Ectodermal cell (in vitro differentiated cells): ENCODE data around the gene SPOCD1.

Experiments used
- H3K27ac ChIP-seq: 2 replicates; pipeline ENCODE4 v1.7.0; 2013; ENCODE audit warnings: mild to moderate bottlenecking, low read depth, low read length; ENCODE audit not compliant: insufficient read depth, poor library complexity, severe bottlenecking
- H3K27me3 ChIP-seq: 2 replicates; pipeline ENCODE4 v1.7.0; 2013; ENCODE audit warnings: mild to moderate bottlenecking, low read length; ENCODE audit not compliant: insufficient read depth, control insufficient read depth, poor library complexity, severe bottlenecking
- H3K36me3 ChIP-seq: one replicate; pipeline ENCODE4 v1.7.0; 2013; ENCODE audit warnings: low read length; ENCODE audit not compliant: control insufficient read depth, insufficient read depth
- H3K4me1 ChIP-seq: one replicate; pipeline ENCODE4 v1.7.0; 2013; ENCODE audit warnings: low read length; ENCODE audit not compliant: control insufficient read depth, insufficient read depth
- H3K4me3 ChIP-seq: 2 replicates; pipeline ENCODE4 v1.7.0; 2013; ENCODE audit warnings: low read depth, low read length, control low read depth; ENCODE audit not compliant: insufficient read depth
- H3K9me3 ChIP-seq: 2 replicates; pipeline ENCODE4 v1.7.0; 2013; ENCODE audit warnings: mild to moderate bottlenecking, low read length, moderate library complexity; ENCODE audit not compliant: control insufficient read depth
- WGBS, 2 experiments: methylation state at CpG; one replicate each; pipeline ENCODE4 v1.1.7; 2013; ENCODE audit warnings: missing lambda C conversion rate in 2 of 2; 5-methylcytosine and 5-hydroxymethylcytosine counted together

SPOCD1 gene

DNA sequence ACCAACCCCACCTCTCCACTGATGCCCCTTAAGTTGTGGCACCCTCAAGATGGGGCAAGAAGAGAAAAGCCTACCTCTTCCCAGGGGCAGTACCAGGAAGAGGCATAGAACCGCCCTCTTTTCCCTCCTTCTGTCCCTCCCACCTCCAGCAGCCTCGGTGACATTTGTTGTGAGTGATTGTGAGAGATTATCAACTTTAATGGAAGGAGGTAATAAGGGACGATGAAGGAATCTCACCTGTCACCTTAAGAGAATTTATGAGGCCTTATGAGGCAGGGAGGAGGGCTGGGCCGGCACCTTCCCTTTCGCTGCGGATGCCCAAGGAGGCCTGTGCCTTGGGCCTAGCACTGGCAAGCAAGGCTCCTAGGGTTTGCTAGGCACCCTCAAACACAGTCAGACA lies 50.3 kb downstream of the SPOCD1 start:
- WGBS, 2 experiments = 73 to 83% methylated on average over 5 of the region's 6 CpGs
- no peak overlapping the region for H3K27ac ChIP-seq
- H3K27me3 ChIP-seq = peaks cover 44% of the 10 kb centered on the region

DNA sequence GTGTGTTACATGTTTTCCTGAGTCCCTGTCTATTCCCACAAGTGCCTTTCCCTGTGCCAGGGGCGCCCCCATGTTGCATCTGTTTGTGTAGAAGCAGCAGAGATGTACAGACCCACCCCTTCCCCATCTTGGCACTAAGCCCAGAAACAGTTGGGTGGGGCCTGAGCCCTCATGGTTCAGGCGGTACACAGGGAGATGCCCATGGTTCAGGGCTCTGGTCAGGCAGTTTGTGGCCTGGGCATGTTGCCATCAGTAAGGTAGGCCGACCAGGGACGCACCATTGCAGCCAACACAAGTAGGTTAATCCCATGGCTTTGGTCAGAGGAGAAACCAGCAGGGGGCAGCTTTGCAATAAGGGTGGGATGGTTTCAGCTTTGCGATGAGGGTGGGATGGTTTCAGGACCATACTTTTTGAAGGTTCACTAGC lies 50.8 kb downstream of the SPOCD1 start:
- Histone ChIP-seq H3K27me3 (peaks cover 41% of the 10 kb centered on the region), H3K4me1 (peaks cover 46% of the 10 kb centered on the region), H3K27ac (no peak overlapping the region), H3K9me3 (no peaks in the 10 kb centered on the region), H3K36me3 (no peaks in the 10 kb centered on the region), H3K4me3 (no peak overlapping the region)
- WGBS, 2 experiments = 54 to 55% methylated on average over 5 of the region's 5 CpGs

More for the DNA sequence above, 50.3 kb downstream of the SPOCD1 start:
- H3K36me3 ChIP-seq = no peaks in the 10 kb centered on the region
- H3K4me1 ChIP-seq = peaks cover 48% of the 10 kb centered on the region
- H3K9me3 ChIP-seq = no peaks in the 10 kb centered on the region
- no peak overlapping the region for H3K4me3 ChIP-seq

DNA sequence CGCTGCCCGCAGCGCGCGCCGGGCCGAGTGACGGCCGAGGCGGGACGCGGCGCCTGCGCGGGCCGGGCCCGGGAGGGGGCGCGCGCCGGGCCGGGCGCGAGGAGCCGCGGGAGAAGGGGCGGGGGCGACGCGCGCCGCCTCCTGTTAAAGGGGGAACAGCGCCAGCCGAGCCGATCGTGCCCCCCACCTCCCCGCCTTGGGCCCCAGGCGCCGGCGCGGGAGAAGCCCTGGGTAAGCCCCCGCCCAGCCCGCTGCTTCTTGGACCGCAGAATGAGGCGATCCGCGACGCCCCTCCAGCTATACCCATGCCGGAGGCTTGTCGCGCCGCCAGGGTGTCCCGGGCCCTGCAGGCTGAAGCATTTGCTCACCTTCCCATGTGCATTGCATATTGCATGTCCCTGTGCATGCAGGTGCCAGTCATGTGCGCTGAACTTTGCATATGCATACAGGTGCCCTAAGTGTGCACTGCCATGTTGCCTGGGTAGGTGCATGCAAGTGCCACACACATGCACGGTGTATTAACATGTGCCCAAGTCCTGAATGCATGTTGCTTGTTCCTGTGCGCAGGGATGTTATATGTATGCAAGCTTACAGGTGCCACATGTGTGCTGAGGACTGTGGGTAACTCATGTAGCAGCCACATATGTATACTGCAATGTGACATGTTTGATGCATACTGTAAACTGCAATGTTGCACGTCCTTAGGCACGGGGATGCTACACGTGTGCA lies 51.3 kb downstream of the SPOCD1 start, which contains the start of gene ADGRB2:
Gene ADGRB2, minus strand, starts transcription at position 29 of the 729 bp plus-strand sequence. CDS start 7,119 bp downstream, outside the sequence.
- Histone ChIP-seq H3K27ac (no peak within 1 kb of the TSS), H3K27me3 (peaks cover 41% of the 10 kb centered on the region), H3K9me3 (no peaks in the 10 kb centered on the region), H3K4me3 (peak within 1 kb of the TSS; percentile 55), H3K36me3 (no peaks in the 10 kb centered on the region), H3K4me1 (peaks cover 46% of the 10 kb centered on the region)
- 7% methylated on average over 59 of the region's 59 CpGs for WGBS, 2 experiments

DNA sequence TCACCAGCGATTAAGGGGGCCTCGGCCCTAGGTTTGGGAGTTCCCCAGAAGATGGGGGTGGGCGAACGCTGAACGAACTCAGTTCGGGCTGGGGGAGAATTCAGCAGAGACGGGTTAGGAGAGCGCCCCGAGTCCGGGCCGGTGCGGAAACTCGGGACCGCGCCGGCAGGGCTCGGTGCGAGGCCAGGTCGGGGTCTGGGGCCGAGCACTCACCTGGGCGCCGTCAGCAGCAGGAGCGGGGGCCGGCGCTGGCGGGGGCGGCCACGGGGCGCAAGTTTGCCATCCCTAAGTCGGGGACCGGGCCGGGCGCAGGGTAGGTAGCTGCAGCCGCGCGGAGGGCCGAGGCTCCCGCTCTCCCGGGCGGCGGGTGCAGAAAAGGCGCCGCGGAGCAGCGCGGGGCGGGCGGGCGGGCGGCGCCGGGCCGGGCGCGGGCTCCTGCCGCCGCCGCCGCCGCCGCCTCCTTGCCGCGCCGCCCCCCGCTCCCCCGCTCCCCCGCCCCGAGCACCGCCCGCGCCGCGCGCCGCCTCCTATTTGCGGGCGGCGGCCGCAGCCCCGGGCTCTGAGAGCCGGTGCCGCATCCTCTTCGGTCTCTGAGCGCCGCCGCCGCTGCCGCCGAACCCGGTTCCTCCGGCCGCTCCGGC lies 52.0 kb downstream of the SPOCD1 start:
- peaks cover 53% of the 10 kb centered on the region for H3K4me1 ChIP-seq
- H3K4me3 ChIP-seq = peak overlapping the region; percentile 55
- H3K27ac ChIP-seq = no peak overlapping the region
- no peaks in the 10 kb centered on the region for H3K9me3 ChIP-seq
- H3K27me3 ChIP-seq = peaks cover 41% of the 10 kb centered on the region
- no peaks in the 10 kb centered on the region for H3K36me3 ChIP-seq
- 0% methylated on average over 93 of the region's 93 CpGs for WGBS, 2 experiments

DNA sequence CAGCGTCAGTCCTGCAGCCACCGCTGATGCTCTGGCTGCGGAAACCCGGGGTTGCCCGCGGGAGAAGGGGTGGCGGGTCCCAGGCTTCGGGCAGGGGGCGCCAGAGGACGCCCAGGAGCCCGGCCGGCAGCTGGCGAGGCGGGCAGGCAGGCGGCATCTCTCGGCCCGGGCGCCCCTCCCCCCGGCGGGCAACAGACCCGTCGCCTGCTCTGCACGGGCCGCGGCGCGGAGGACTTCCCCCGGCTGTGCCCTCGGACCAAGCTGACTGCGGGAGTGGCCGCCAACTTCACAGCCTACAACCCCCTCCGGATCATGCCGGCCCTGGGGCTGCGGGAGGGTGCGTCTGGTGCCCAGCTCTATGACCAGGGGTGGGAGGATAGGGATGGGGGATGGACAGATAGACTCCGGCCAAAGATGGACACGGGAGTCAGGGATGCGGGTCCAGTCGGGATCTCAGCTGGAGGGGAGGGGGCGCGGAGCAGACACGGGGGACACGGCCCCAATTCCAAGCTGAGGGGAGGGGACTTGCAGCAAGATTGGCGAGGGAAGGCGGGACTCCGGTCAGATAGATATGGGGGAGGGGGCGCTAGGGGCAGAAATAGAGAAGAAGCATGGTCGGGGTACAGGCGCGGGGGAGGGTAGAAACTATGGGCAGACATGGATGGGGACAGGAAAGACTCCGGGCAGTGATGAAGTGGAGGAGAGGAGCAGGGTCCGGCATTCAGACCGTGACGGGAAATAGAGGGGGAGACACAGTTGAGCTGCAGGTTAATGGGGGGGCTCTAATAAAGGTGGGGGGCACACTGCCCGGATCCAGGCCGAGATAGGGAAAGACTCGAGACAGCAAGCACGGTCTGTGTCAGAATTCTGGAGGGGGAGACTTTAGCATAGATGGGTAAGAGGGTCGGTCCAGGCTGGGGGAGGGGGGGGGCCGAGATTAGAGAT lies 52.8 kb downstream of the SPOCD1 start:
- Histone ChIP-seq H3K4me1 (peaks cover 58% of the 10 kb centered on the region), H3K9me3 (no peaks in the 10 kb centered on the region), H3K4me3 (peak overlapping the region; percentile 55), H3K27ac (no peak overlapping the region), H3K27me3 (peaks cover 36% of the 10 kb centered on the region), H3K36me3 (no peaks in the 10 kb centered on the region)
- 0 to 1% methylated on average over 60 of the region's 60 CpGs for WGBS, 2 experiments

DNA sequence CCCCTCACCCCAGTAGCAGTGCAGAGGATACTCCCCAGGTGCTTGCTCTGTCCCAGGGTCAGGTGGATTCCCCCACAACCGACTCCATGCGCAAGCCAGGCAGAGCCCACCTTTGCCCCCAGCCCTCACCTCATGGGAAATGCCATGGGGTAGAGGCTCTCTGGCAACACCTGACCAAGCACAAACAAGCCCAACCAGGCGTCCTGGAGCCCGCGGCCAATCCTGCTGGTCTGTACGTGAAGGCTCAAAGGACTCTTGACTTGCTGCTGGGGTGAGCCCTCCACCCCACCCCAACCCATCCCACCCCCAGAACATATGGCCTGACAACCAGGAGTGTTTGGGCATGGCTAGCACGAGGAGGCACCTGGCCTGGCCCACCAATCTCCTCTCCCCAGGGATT lies 53.5 kb downstream of the SPOCD1 start:
- H3K36me3 ChIP-seq = no peaks in the 10 kb centered on the region
- peaks cover 36% of the 10 kb centered on the region for H3K27me3 ChIP-seq
- no peaks in the 10 kb centered on the region for H3K9me3 ChIP-seq
- peak overlapping the region; percentile 55 for H3K4me3 ChIP-seq
- WGBS, 2 experiments = 33 to 34% methylated on average over 7 of the region's 7 CpGs
- no peak overlapping the region for H3K27ac ChIP-seq
- H3K4me1 ChIP-seq = peaks cover 56% of the 10 kb centered on the region

DNA sequence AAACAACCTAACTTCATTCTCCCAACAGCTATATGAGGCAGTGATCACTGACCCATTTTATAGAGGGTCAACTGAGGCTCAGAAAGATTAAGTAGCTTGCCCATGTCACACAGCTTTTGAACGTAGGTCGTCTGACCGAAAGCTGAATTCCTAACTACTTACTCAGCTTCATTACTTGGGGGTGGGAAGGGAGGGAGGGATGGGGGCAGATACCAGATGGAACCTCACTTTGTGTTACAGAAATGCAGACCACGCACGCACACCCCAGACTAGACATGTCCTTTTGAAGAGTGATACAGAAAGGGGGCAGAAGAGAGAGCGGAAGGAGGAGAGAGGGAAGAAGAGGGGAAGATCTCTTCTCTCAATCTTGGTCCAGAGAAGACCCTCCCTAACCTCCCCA lies 53.9 kb downstream of the SPOCD1 start:
- H3K4me3 ChIP-seq = no peak overlapping the region
- peaks cover 53% of the 10 kb centered on the region for H3K4me1 ChIP-seq
- H3K9me3 ChIP-seq = no peaks in the 10 kb centered on the region
- peaks cover 36% of the 10 kb centered on the region for H3K27me3 ChIP-seq
- no peak overlapping the region for H3K27ac ChIP-seq
- no peaks in the 10 kb centered on the region for H3K36me3 ChIP-seq
- 68 to 70% methylated on average over 5 to 6 of the region's 6 CpGs for WGBS, 2 experiments

DNA sequence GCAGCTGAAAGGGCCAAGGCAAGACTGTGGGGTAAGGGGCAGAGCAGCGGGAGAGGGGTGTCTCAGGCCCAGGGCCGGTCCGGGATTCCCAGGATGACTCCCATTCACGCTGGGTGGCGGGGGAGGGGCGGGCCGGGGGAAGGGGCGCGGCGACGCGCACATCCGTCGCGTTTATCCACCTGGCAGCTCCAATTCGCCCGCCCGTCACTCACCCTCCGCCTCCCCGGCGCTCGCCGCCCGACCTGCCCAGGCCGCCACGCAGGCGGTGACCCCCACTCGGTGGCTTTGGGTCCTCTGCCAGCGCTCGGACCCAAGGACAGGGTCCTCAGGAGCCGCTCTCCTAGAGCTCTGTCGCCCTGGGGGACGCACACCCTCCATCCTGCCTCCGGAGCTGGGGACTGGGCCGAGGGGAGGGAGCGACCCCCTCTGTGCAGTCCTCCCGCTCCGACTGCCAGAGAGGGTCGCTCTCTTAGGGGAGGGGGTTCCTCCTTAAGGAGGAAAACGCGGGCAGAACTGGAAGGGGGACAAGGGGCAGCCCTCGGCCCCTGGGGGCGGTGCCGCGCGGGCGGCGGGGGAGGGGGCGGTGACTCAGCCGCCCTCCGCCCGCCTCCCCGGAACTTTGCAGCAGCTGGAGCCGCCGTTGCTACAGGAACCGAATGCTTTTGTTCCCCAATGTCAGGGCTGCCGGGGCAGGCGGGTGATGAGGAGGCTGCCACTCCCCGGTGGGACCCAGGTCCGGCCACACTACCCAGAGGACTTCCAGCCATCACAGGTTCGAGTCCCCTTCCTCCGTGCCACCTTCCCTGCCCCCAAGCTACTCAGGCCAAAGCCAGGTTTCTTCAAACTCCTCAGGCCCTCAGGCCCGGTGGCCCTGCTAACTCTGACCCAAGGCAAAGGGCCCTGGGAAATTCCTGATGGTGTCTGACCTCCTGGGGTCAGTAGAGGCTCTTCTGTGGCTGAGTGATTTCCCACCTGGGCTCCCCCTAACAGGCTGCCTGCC lies 55.1 kb downstream of the SPOCD1 start:
- Histone ChIP-seq H3K4me3 (peak overlapping the region; percentile 62), H3K27me3 (peaks cover 36% of the 10 kb centered on the region), H3K27ac (peak overlapping the region; percentile 40), H3K4me1 (peaks cover 44% of the 10 kb centered on the region), H3K9me3 (no peaks in the 10 kb centered on the region), H3K36me3 (no peaks in the 10 kb centered on the region)
- WGBS, 2 experiments = 0 to 1% methylated on average over 63 of the region's 63 CpGs

DNA sequence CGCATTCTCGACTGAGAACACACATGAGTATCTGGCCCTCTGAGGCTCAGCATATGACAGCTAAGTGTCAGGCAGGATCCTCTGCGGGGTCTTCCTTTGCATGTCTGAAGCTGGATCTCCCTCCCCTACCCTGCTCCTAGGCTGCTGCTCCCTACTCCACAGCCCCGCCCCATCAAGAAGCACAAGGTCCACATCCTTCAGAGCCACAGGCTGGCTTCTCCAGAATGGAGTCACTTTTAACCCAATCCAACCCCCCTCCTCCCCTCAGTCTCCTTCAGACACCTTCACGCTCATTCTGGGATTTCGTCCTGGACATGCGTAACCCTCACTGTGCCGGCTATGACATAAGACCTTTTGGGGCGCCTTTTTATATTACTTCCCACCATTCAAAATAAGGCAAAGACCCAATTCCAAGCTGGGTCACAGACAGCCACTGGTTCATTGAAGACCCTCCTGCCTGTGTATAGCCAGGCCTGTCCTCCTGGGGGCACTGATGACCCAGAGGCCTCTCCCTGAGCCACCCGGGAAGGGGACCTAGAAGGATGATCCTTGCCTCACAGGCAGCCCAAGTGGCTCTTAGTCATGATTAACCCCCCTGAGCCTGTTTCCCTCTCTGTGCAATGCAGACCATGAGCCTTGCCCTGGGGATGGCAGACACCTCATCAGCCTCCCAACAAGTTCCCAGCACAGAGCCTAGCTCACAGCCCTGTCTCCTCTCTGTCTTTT lies 56.4 kb downstream of the SPOCD1 start:
- Histone ChIP-seq H3K4me1 (peaks cover 33% of the 10 kb centered on the region), H3K4me3 (no peak overlapping the region), H3K27me3 (peaks cover 29% of the 10 kb centered on the region), H3K9me3 (no peaks in the 10 kb centered on the region), H3K27ac (no peak overlapping the region), H3K36me3 (no peaks in the 10 kb centered on the region)
- 60 to 66% methylated on average over 10 of the region's 10 CpGs for WGBS, 2 experiments
